ENCODE measurements around the gene FOXF2.

The FOXF2 gene

GRCh38 chr6:1390946-1391799 is 1.8 kb downstream of the FOXF2 start:
- DNase-seq (ENCODE audit: low spot score) = no peak

DNA sequence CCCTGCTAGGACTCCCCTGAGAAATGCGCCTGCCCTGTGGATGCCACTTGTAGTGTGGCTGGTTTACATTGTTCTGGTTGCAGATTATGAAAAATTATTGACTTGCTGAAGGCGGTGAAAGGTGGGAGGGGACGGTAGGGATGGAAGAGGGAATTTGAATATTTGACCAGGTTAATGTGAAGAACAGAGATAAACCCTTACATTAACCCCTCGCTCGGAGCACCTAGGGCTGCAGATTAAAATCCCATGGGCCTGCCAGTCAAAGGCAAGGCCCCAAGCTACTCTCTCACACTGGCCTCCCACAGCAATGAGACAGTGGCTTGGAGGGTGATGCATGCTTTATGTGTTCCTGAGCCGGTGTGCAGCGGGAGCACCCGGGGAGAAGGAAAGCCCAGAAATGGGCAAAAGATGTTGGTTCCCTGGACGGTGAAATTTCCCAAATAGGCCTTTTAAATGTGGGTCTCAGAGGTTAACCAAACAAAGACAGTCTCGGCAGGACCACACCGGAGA is 2.5 kb downstream of the FOXF2 start:
- DNase-seq (ENCODE audit: low spot score) = no peak

- DNase-seq (ENCODE audit: low spot score) = no peak
Measured at GRCh38 chr6:1392813-1393640, 3.7 kb downstream of the FOXF2 start.

DNA sequence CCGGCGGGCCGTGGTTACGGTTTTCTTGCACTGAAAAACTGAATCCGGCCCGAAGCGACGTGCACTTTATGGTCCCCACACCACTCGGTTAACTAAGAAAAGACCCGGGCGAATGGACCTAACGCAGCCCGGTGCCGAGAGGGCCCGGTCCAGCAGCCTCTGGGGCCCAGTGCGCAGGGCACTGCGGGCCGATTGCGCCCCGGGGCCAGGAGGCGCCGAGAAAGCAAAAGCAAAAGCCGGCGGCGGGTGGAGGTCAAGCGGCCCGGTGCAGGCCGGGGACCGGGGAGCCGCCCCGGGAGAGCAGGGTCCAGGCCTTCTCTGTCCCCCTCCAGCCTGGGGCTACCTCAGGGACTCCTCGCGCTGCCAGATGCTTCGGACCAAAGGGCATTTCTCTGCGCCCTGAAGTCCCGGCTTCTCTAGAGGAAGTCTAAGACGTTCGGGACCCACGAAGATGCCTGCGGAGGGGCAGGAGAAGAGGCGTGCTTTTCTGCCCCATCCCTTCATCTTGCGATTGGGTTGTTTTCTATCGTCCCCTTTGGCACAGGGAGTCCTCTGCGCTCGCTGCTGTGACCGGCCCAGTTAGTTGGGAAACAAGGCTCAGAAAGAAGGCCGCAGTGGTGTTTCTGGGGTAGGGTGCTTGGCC is 4.4 kb downstream of the FOXF2 start:
- no peak for DNase-seq (ENCODE audit: low spot score)

DNA sequence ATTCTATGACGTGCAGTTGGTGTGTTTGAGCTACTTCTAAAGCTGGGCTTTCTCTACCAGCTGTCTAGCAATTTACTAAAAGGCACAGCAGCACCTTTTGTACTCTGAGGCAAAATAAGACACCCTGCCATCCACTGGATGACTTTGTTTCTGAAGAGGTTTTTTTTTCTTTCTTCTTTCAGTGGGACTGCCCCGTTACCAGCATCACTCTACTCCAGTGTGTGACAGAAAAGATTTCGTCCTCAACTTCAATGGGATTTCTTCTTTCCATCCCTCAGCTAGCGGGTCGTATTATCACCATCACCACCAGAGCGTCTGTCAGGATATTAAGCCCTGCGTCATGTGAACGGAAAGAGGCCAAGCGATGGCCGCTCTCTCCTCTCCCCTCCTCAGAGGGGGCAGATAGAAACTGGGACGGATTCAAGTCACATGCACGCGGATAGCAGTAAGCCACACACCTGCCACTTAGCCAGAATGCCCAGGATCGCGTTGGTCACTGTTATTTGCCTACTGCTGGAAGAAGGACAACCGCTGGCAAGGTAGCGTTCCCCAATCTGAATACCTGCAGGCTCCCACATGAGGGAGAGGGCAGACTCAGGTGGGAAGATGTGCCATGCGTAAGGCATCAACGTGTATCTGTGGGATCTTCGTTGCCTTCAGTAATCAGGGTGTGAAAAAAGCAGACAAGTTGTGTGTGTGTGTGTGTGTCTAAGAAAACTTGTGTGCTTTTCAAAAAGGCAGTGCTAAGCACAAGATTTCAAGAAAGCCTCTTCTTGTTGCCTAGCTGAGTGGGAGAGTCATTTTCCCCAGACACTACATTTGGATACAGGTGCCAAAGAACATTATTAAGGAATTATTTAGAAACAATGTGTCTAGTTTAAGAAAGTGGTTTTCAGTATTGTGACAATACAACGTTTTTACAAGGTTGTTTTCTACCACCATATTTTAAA is 5.4 kb downstream of the FOXF2 start:
- no peak for DNase-seq (ENCODE audit: low spot score)

DNA sequence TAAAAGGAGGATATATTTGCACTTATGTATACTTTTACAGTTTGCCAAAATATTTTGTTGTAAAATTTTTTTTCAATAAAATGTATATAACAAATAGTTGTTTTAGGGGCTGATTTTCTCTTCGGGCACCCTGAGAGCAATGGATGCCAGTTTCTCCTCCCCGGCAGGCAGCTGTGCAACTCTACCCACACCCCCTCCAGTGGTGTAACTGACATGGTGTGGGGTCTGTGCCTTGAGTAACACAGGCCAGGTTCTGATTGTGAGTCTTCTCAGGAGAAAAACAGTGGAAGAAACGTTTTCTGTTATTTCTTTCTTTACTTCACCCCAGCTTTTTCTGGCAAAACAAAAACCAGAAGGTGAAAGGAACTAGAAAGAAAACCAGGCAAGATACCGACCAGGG is 6.1 kb downstream of the FOXF2 start:
- no peak for DNase-seq (ENCODE audit: low spot score)

- DNase-seq (ENCODE audit: low spot score) = no peak
Measured at GRCh38 chr6:1395941-1396908, 6.8 kb downstream of the FOXF2 start.

- peak; percentile 78 for DNase-seq (ENCODE audit: low spot score)
Measured at GRCh38 chr6:1396952-1397868, 7.8 kb downstream of the FOXF2 start.

DNA sequence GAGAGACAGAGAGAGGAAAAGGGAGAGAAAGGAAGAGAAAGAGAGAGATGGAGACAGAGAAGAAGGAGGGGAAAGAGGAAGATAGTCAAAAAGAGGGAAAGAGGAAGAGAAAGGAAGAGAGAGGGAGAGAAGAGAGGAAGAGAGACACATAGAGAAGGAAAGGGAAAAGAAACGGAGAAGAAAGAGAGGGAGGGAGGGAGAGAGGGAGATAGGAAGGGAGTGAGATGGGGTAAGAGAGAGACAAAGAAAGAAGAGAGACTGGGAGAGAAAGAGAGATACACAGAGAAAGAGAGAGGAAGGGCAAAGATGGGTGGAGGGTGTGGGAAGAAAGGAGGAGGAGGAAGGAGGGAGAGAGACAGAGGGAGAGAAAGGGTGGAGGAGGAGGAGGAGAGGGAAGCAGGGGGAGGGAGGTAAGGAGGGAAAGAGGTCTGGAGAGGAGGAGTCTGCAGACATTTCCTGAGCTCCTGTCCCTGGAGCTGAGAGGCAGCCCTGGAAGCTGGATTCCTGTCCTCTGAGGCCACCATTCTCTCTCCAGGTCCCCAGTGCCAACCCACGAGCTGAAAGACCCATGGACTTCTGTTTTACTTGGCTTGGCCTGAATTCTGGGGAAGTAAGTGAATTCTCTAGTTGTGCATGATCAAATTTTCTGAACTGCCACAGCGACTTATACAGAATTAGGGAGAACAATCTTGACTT is 9.9 kb downstream of the FOXF2 start:
- no peak for DNase-seq (ENCODE audit: low spot score)

- no peak for DNase-seq (ENCODE audit: low spot score)
Measured at GRCh38 chr6:1400126-1400850, 10.9 kb downstream of the FOXF2 start.

GRCh38 chr6:1402369-1402768 is 13.0 kb downstream of the FOXF2 start:
- DNase-seq (ENCODE audit: low spot score) = no peak

GRCh38 chr6:1402868-1403267 is 13.5 kb downstream of the FOXF2 start:
- no peak for DNase-seq (ENCODE audit: low spot score)

DNA sequence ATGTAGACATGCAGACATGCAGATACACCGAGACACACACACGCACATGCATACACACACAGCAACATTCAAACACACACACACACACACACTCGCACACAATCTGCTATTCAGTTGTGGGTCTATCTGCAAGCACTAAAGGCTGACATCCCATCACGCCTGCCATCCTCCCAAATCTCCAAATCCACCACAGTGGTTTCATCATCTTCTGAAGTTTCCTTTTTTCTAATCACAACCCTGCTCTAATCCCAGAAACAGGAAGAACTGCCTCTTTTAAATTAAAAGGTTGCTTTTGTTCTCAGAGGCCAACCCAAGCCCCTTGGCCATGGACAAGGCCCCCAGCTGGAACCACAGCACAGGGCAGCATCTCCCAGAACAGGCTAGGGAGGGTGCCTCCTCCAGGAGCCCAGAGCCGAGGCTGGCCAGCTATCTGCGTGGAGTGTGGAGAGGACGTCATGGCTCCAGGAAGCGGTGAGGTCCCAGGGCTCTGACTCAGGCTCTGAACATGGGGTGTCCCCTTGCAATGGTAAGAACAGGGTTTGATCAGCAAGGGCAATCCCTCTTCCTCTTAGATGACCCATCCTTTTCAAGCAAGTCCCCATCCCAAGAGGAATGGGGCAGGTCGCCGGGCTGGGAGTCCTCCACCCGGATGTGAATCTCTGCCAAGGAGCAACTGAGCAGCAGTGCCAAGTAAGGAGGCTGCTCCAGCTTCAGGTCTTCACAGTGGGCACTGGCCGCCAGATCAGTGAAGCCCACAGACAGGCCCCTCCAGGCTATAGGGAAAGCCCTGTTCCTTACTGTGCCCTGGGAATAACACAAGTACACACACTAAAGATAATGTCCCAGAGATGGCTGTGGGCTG is 14.7 kb downstream of the FOXF2 start:
- no peak for DNase-seq (ENCODE audit: low spot score)

DNA sequence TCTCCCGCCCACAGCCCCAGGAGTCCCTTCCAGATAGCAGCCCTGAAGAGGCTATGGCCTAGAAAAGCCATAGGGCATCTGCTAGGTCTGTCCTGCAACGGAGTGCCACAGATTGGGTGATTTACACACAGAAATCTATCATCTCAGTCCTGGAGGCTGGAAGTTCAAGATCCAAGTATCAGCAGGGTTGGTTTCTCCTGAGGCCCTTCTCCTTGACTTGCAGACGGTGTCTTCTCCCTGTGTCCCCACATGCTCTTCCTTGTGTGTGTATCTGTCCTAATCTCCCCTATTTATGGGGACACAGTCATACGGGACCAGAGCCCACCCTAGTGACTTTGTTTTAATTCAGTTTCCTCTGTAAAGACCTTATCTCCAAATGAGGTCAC is 15.3 kb downstream of the FOXF2 start:
- DNase-seq (ENCODE audit: low spot score) = no peak

GRCh38 chr6:1405221-1405620 is 15.8 kb downstream of the FOXF2 start:
- no peak for DNase-seq (ENCODE audit: low spot score)

GRCh38 chr6:1406306-1407072 is 17.1 kb downstream of the FOXF2 start:
- DNase-seq (ENCODE audit: low spot score) = no peak

Data from LoVo (cell line).